HG03457 (cell line): ENCODE measurements around the gene HNRNPA0.

Source experiments
- ATAC-seq: cut with Tn5 transposase; IDR thresholded peaks from one replicate; pipeline ENCODE4 v1.9.1; 2021; ENCODE audit warnings: moderate number of reproducible peaks; ENCODE audit not compliant: unreplicated experiment

Gene HNRNPA0

DNA sequence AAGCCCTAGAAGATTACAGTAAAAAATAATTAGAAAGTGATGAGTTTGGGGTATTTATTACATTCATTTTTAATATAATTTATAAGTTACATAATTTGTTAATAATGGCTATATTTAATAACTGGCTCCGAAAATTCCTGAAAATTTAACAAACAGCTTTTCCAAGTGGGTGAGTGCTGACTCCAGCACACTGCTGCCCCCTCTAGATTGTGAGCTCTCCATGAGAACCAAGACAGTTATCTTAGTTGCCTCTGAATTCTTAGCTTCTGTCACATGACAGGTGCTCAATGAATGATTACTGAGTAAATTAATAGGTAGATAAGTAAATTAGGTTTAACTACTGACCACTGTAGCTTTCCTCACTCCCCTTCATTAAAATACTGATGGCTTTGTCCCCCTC lies 26.1 kb downstream of the HNRNPA0 start:
- no peak for ATAC-seq

DNA sequence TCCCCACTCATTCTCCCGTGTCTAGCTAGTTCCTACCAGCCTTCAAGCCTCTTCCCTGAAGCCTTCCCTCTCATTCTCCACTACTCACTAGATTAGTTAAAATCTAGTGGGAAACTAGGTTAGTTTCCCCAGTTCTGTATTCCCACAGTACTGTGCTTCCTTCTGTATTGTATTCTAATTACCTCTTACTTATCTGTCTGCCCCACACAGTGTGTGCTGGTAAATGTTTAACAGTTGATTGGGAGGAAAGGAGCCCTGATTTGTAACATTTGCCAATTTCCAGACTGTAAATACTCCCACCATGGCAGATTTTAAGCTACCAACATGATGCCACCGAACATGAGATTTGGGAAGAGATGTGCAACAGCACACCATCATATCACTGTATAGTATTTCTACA lies 26.5 kb downstream of the HNRNPA0 start:
- no peak for ATAC-seq

DNA sequence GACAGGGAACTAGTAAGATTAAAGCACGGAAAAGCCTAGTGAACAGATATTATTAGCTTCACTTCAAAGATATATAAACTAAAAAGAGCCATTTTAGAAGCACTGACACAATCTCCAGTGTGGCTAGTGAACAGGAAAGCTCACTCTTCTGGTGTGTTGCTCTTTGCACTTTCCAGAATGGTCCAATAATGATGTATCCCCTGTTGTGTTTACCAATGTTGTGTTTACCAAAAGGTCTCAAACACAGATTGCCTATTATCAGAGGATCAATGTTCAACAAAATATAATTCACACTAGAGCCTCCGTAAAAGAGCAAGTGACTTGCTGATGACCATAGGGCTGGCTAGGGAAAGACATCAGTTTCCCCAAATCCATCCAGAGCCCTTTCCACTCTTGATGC lies 29.9 kb downstream of the HNRNPA0 start:
- no peak for ATAC-seq

DNA sequence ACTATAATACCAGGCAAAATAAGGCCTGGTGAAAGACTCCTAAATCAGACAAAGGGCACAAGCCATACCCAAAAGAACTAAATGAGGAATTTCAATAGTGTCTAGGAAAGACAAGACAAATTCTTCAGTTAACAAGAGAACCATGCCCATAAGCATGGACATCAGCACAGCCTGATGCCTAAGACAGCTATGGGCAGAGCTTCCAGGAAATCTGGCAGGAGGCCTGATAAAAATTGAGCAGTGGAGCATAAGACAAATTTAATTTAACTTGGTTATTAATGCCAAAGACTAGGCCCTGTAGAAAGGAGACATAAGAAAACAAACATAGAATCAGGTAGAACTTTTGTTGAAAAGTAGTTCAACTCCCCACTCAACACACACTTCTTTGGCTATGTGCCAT lies 35.6 kb downstream of the HNRNPA0 start:
- no peak for ATAC-seq

DNA sequence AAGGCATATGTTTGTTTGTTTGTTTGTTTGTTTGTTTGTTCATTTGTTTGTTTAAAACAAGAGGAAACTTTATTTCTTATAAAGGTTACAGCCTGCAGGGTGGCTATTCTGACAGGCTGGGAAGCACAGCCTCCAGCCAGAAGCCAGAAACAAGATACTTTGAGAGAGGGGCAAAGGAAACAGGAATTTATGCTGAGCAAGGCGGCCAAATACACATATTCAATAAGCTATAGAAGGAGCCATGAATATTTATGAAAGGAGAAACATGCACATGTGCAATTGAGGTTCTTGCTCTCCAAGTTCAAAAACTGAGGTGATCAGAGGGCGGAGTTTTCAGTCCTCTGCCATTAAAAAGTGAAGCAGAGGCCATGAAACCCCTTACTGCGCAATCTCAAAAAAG lies 37.8 kb downstream of the HNRNPA0 start:
- ATAC-seq, result no peak

DNA sequence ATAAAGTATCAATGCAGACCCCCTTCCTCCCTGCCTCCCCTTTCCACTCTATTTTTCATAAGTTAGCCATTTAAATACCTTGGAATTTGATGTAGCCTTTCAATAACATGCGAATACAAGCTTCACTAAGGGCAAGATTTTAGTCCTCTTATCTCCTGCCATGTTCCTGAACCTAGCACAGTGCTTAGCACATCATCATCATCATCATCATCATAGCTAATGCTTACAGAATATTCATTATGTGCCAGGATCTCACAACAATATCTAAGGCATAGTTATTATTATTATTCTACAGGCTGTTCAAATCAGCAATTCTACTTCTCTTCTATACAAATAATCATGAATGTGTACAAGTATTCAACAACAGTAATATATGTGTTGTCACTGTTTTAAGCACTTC lies 38.7 kb downstream of the HNRNPA0 start:
- ATAC-seq, result no peak

DNA sequence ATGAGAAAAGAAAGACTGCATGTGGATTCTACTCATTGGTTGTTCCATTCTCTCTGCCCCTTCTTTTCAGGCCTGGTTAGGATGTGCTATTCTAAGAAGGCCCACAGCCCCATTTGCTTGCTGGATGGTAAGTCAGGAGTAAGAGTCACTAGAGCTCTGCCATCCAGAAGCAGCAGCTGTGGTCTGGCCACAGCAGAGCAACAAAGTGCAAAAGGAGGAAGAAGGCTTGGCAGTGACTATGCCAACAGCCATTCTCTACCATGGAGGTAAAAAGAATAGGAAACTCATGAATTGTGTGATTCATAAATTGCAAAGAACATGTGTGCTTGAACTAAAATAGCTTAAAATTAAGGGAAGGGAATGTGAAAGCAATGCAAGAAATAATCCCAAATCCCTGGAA lies 39.2 kb downstream of the HNRNPA0 start:
- no peak for ATAC-seq

DNA sequence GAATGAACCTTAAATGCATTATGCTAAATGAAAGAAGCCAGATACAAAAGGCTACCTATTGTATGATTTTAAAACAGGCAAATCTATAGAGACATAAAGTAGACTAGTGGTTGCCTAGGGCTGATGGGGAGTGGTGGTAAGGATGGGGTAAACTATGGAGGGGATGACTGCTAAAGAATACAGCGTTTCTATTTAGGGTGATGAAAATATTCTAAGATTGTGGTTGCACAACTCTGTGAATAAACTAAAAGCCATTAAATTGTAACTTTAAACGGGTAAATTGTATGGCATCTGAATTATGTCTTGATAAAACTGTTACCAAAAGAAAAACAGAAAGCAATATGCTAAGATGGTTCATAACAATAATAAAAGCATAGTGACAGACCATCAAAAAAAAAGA lies 39.7 kb downstream of the HNRNPA0 start:
- ATAC-seq, result no peak

DNA sequence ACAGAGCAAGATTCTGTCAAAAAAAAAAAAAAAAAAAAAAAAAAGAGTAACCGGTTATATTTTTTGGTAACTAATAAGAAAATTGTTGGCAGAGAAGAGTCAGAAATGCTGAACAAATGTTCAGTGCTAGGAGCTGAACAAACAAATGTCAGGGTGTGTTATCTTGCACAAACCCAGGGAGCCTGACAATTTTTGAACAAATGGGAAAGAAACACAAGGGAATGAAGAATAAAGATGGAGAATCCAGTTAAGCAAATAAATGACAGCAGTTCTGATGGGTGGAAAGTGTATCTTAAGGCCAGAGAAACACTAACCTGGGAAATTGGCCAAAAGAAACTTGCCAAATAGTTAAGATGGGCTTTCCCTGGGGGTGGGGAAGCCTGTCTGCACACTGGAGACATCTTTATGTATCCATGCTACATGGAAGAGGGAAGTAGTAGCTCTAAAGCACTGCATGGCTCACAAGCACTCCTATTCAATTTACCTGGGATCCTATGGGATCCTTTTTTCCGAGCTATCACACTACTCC lies 42.0 kb downstream of the HNRNPA0 start:
- ATAC-seq, result no peak

DNA sequence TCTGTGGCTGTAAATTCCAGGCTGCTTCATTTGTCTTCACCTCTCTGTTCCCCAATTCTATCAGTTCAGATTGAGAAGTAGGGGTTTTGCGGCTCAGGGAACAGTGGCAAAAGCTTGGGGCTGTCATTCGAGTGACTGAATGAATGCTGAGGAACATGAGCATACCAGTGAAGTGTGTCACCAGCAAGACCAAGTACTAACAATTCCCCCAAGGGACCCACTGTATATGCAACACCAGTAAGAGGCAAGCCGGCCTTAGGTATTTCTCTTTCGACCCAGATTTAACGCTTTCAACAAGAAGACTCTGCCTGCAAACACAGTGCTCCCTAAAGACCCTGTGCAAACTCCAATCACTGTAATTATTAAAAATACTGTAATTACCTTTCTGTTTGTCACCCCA lies 44.1 kb downstream of the HNRNPA0 start:
- no peak for ATAC-seq

DNA sequence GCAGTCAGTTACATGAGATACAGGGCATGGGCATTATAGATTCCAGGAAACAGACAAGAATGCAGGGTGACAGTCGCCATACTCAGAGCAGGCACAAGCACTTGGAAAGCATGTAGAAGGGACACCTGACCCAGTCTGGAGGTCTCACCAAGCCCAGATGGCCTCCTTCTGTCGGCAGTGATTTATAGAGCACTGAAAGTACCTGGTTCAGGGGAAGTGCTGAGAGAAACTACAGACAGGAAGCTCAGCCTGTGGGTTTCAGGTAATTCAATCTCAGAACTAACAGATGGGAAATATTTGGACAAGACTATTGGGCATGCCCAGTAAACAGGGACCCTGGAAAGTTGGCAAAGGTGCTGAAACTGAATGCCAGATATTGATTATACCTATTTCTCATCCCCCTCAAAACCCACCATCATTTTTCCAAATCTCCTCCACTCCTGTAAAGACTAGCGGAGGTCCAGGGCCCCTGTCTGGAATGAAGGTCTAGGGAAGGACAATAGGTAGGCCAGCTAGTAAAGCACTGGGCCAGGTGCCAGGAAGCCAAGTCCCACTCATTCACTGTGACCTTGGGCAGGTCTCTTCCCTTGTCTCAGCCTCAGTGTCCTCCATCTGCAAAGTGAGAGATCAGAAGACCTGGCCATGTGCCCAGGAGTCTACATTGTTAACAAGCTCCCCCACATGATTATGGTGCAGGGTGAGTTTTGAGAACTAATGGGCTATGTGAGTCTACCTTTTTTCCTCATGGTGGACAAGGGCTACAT lies 45.2 kb downstream of the HNRNPA0 start:
- no peak for ATAC-seq

DNA sequence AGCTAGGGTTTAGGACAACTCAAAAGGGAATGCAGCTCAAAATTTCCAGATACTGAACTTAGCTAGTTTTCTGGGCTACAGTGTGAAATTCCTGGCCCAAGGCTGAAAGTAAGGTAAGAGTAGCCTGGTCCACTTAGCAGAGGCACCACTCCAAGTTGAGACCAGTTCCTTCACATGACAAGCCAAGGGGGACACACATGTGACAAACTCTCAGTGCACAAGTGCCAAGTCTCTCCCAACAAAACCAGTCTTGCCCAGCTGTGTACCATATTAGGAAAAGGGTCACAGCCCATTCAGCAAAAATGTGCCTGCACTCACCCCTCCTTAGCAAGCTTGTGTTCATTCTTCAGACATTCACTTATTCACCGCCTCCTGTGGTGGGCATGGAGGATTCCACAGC lies 46.1 kb downstream of the HNRNPA0 start:
- ATAC-seq, result no peak

DNA sequence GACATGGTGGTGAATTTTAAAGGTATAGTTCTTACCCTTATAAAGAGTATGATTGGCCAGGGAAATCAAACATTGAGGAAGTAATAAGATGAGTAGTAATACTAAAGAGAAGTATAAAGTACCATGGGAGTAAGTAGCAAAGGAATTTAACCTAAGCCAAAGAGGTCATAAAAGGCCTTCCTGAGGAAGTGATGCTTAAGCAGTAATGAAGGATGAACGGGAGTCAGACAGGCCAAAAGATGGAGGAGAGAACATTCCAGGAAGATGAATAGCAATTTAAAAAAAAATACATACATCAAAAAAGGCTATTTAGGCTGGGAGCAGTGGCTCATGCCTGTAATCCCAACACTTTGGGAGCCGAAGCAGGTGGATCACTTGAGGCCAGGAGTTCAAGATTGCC lies 47.3 kb downstream of the HNRNPA0 start:
- ATAC-seq, result no peak

DNA sequence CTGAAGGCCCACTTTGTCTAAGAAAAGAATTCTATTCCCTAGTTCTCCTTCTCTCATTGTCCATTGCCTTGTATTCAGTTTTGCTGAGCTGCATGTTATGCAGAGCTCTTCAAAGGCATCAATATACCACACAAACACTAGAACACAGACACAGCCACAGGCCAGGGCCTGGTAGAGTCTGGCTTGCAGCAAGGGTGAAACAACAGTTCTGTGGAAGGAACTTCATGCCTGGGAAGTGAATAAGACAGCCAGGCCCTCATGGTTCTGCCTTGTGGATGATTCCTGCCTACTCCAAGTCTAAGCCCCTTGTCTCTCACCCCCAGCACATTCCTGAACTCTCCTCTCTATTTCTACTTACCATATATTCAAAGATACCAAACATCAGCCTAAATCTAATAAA lies 49.1 kb downstream of the HNRNPA0 start:
- ATAC-seq, result no peak

DNA sequence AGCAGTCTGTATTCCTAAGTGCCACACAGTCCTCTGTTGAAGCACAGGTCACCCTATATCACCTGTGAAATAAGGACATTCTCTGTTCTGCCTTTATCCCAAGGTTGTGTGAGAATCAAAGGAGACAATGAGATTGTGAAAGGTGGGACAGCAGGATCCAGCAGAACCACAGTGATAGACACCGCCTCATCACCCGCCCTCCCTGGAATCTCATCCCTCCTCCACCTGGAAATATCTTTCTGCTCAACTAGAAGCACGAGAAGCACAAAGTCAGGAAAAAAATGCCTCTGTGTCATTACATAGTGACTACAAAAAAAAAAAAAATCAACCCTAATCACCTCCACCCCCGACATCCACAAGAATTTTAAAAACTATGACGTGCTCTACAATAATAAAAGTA lies 50.6 kb downstream of the HNRNPA0 start:
- ATAC-seq, result no peak

DNA sequence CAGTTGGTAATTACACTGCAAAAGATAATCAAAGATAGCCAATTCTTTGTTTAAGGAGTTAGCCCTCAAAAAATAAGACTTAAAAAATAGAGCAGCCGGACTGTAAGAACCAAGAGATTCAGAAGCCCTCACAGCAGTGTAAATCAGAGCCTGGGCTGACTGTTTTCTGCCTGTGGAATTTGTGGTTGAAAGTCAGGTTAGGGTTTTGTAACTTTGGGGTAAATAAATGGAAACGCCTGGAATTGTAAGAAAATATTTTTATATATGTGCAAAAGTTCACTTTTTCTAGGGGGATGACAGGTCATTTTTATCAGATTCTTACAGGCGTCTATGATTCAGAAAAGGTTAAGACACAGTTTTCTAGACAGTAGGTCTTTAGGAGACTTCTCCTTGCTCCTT lies 53.9 kb downstream of the HNRNPA0 start:
- ATAC-seq, result no peak

DNA sequence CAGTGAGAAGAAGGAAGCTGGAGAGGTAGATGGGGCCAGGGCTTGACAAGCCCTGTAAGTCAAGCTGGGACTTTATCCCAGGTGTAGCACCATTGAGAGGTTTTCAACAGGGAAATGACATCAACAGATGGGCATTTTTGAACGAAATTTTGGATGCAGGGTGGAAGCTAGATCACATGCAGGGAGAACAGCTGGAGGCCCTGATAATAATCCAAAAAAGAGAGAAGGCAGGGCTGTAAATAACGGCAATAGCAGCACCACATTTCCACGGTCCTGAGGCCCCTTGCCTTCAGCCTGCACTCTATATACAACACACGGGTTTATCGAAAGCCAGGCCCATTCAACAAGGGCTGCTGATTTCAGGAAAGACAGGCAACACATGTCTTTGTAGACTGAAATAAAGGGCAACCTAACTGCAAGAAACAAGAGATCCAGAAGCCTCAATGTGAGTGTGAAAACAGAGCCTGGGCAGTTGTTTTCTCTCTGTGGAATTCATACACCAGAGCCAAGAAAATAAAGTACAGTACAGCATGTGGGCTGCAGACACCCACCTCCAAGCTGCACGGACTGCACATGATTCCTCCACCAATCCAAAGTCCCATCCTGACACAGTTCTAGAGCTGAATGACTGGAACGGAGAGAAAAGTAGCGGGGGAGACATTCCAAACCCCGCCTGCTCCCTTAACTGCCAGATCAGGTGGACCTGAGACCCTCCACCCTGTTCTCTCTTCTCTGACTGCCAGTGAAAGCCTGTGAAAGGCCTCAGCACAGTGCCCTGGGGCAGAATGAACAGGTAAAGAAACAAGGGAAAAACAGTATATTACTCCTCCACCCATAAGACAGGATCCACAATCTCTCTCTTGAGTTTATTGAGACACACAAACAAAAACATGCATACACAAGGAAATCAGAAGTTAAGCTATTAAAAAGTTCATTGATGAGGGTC lies 54.6 kb downstream of the HNRNPA0 start:
- ATAC-seq, result no peak

DNA sequence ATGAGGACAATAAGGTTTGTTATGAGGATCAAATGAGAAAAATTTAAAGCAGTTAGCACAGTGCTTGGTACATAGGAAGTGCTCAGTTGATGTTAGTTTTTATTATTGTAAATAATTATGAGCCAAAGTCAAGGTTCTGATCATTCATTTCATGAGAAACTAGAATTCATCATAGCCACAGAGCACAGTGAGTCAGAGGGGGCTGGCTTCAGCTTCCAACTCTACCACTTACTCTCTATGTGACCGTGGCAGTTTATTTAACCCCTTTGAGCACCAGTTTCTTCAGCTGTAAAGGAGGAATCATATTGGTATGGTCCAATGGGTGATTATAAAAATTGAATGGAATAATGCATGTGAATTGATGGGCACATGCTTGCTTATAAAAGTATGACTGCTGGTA lies 57.7 kb downstream of the HNRNPA0 start:
- no peak for ATAC-seq

DNA sequence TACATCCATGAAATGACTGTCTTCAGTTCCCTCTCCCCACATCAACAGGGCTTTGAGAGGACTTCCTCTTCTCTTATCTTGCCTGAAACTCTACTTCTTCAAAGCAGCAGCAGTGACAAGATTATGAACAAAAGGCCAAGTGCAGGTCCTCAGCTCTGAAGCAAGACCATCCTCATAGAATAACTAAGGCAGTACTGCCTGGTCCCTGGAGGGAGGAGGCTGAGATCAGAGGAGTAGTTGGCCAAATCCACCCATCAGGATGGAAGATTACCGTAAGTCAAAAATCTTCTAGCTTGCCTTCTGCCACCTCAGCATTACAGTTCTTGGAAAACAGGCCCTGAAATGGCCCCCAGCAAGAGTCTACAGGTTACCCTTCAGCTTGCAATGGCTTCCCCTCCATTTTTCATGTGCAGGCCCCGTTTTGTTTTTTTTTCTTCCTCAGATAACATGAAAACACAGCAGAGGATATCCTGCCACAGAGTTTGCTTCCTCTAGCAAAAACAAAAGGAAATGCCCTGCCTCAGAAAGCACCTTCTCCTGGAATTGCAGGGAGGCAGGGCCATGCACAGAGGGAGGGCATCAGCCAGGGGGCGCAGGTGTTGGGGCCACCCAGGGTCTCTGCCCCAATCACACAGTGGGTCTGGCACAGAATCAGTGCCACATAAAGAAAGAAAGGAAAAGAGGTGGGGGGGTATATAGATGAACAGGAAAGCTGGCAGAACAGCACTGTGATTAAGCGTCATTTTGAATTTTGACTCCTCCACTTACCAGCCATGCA lies 58.3 kb downstream of the HNRNPA0 start:
- no peak for ATAC-seq
